ENCODE data around the gene LNX2.

LNX2 gene

DNA sequence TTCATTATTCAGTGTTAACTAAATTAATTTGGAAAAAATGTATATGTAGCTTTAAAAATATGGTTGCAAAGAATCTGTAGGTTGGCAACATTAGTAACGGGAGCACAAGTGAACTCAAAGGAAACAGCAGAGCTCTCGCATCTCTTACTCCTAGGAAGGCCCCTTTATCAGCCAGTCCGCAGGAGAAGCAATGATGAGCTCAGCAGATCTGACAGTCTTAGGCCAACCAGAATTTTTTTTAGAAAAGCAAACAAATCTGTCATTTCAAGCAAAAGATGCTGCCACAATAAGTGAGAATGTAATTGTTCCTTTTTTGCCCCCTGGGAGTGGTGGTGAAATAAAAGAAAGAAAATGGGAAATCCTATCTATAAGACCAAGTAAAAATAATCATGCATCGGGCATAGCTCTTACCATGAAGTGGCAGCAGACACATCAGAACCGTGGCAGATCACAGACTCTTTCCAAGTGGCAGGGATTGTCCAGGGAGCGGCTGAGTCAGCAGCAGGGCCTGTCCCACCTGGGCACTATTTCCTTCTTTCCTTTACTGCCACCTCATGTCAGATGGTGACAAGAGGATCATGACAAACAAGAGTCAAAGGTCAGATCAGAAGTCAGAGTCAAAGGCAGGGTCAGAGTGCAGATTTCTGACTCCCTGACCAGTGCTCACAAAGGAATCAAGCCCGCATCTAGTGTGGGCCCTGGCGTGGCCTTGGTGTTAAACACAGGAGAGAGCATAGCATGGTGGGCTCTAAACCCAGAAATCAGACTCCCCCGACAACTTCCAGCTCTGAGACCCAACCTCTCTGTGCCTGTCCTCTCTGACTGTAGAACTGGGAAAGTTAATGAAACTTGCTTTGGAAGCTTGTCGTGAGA is 86.0 kb downstream of the LNX2 start:
- H3K27me3 ChIP-seq (ENCODE audit: insufficient read depth, low read length, poor library complexity) = no peaks in the 10 kb centered on the region
- DNase-seq = no peak
- TF ChIP-seq EZH2 (IDR thresholded peaks at IDR 0.05; ENCODE audit: borderline replicate concordance, low read depth, low read length, severe bottlenecking) (no peak), CTCF (IDR thresholded peaks at IDR 0.05; ENCODE audit: borderline replicate concordance, extremely low read depth, low read length, poor library complexity, severe bottlenecking) (no peak)
- no peaks in the 10 kb centered on the region for H4K20me1 ChIP-seq (ENCODE audit: insufficient read depth, low read length)
- no peaks in the 10 kb centered on the region for H3K9me3 ChIP-seq (ENCODE audit: insufficient read depth, low read length, severe bottlenecking)
- no peaks in the 10 kb centered on the region for H3K79me2 ChIP-seq (ENCODE audit: insufficient read depth, low read length)
- no peak for ATAC-seq (ENCODE audit: insufficient read depth, low read depth)
- H2AFZ ChIP-seq (ENCODE audit: low read depth, low read length) = no peak overlapping the region
- H3K4me2 ChIP-seq (ENCODE audit: insufficient read depth, low read length) = no peak overlapping the region
- no peak overlapping the region for H3K9ac ChIP-seq (ENCODE audit: low read depth, low read length)
- H3K4me1 ChIP-seq (ENCODE audit: insufficient read depth, low read length) = no peaks in the 10 kb centered on the region
- no peak overlapping the region for H3K27ac ChIP-seq (ENCODE audit: low read length)
- H3K36me3 ChIP-seq (ENCODE audit: insufficient read depth, low read length) = no peaks in the 10 kb centered on the region
- no peak overlapping the region for H3K4me3 ChIP-seq (ENCODE audit: low read depth in 1 of 2, low read length in 2 of 2)

GRCh38 chr13:27533155-27533643 is 87.1 kb downstream of the LNX2 start:
- DNase-seq = no peak
- Histone ChIP-seq H3K9me3 (ENCODE audit: insufficient read depth, low read length, severe bottlenecking) (no peaks in the 10 kb centered on the region), H3K27ac (ENCODE audit: low read length) (no peak overlapping the region), H3K4me3 (ENCODE audit: low read depth in 1 of 2, low read length in 2 of 2) (no peak overlapping the region), H3K79me2 (ENCODE audit: insufficient read depth, low read length) (no peaks in the 10 kb centered on the region), H3K27me3 (ENCODE audit: insufficient read depth, low read length, poor library complexity) (no peaks in the 10 kb centered on the region), H2AFZ (ENCODE audit: low read depth, low read length) (no peak overlapping the region), H3K4me1 (ENCODE audit: insufficient read depth, low read length) (no peaks in the 10 kb centered on the region), H3K4me2 (ENCODE audit: insufficient read depth, low read length) (no peak overlapping the region), H3K36me3 (ENCODE audit: insufficient read depth, low read length) (no peaks in the 10 kb centered on the region), H3K9ac (ENCODE audit: low read depth, low read length) (no peak overlapping the region), H4K20me1 (ENCODE audit: insufficient read depth, low read length) (no peaks in the 10 kb centered on the region)
- no peak; the same call in 2 of the 3 replicates for ATAC-seq (ENCODE audit: insufficient read depth, low read depth)
- TF ChIP-seq CTCF (IDR thresholded peaks at IDR 0.05; ENCODE audit: borderline replicate concordance, extremely low read depth, low read length, poor library complexity, severe bottlenecking) = peak; percentile 60
- TF ChIP-seq EZH2 (IDR thresholded peaks at IDR 0.05; ENCODE audit: borderline replicate concordance, low read depth, low read length, severe bottlenecking) = no peak

DNA sequence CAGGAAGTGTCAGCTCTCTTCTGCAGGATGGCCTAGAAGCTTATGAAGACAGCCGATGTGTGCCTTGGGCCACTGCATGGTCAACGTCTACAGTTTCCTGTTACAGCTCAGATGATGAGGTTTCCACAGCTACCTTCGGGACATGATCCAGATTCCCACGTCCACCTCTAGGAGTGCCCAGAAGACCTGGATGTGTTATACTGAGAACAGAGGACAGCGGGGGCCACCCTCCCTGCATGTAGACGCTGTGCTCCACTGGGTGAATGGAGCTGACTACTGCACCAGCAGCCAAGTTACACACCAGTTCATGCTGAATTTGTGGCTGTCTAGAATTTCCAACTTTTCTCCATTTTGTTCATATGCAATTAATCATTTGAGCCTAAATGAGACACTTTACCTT is 91.4 kb downstream of the LNX2 start:
- H3K79me2 ChIP-seq (ENCODE audit: insufficient read depth, low read length) = no peaks in the 10 kb centered on the region
- no peaks in the 10 kb centered on the region for H4K20me1 ChIP-seq (ENCODE audit: insufficient read depth, low read length)
- H2AFZ ChIP-seq (ENCODE audit: low read depth, low read length) = no peak overlapping the region
- no peak overlapping the region for H3K27ac ChIP-seq (ENCODE audit: low read length)
- TF ChIP-seq CTCF (IDR thresholded peaks at IDR 0.05; ENCODE audit: borderline replicate concordance, extremely low read depth, low read length, poor library complexity, severe bottlenecking) (no peak), EZH2 (IDR thresholded peaks at IDR 0.05; ENCODE audit: borderline replicate concordance, low read depth, low read length, severe bottlenecking) (no peak)
- peaks cover under 1% of the 10 kb centered on the region; the same call in 1 of the 2 replicates for H3K4me1 ChIP-seq (ENCODE audit: insufficient read depth, low read length)
- no peak overlapping the region for H3K4me2 ChIP-seq (ENCODE audit: insufficient read depth, low read length)
- H3K9me3 ChIP-seq (ENCODE audit: insufficient read depth, low read length, severe bottlenecking) = no peaks in the 10 kb centered on the region
- H3K36me3 ChIP-seq (ENCODE audit: insufficient read depth, low read length) = no peaks in the 10 kb centered on the region
- no peak overlapping the region for H3K4me3 ChIP-seq (ENCODE audit: low read depth in 1 of 2, low read length in 2 of 2)
- no peak for ATAC-seq (ENCODE audit: insufficient read depth, low read depth)
- DNase-seq = no peak
- no peaks in the 10 kb centered on the region for H3K27me3 ChIP-seq (ENCODE audit: insufficient read depth, low read length, poor library complexity)
- H3K9ac ChIP-seq (ENCODE audit: low read depth, low read length) = no peak overlapping the region
